GM18861 (cell line): ENCODE results near the gene TPBGL.

Experiments
- ATAC-seq: cut with Tn5 transposase; IDR thresholded peaks from one replicate; pipeline ENCODE4 v1.9.1; 2021; ENCODE audit not compliant: unreplicated experiment

Gene TPBGL

GRCh38 chr11:75245356-75246005 is 4.9 kb downstream of the TPBGL start:
- ATAC-seq, result no peak

- ATAC-seq, result no peak
Observed at GRCh38 chr11:75246006-75246670, 5.6 kb downstream of the TPBGL start.

GRCh38 chr11:75246671-75247350 is 6.2 kb downstream of the TPBGL start:
- no peak for ATAC-seq

- no peak for ATAC-seq
Observed at GRCh38 chr11:75248924-75249256, 8.3 kb downstream of the TPBGL start.

- no peak for ATAC-seq
Observed at GRCh38 chr11:75249704-75250103, 9.1 kb downstream of the TPBGL start.

GRCh38 chr11:75254326-75254725 is 13.8 kb downstream of the TPBGL start:
- ATAC-seq, result no peak

GRCh38 chr11:75260396-75261170 is 20.0 kb downstream of the TPBGL start:
- no peak for ATAC-seq

- ATAC-seq, result no peak
Observed at GRCh38 chr11:75261902-75262361, 21.4 kb downstream of the TPBGL start.

GRCh38 chr11:75262436-75262835 is 21.9 kb downstream of the TPBGL start:
- no peak for ATAC-seq

GRCh38 chr11:75262961-75263852 is 22.6 kb downstream of the TPBGL start:
- no peak for ATAC-seq

- no peak for ATAC-seq
Observed at GRCh38 chr11:75263944-75264349, 23.4 kb downstream of the TPBGL start.

GRCh38 chr11:75264356-75264755 is 23.8 kb downstream of the TPBGL start:
- no peak for ATAC-seq

- ATAC-seq, result no peak
Observed at GRCh38 chr11:75264971-75265370, 24.4 kb downstream of the TPBGL start.

- no peak for ATAC-seq
Observed at GRCh38 chr11:75265851-75266531, 25.4 kb downstream of the TPBGL start.

- ATAC-seq, result no peak
Observed at GRCh38 chr11:75267171-75267970, 26.8 kb downstream of the TPBGL start.

- ATAC-seq, result no peak
Observed at GRCh38 chr11:75268626-75269366, 28.2 kb downstream of the TPBGL start.

- ATAC-seq, result no peak
Observed at GRCh38 chr11:75269367-75269660, 28.7 kb downstream of the TPBGL start.

- ATAC-seq, result no peak
Observed at GRCh38 chr11:75269896-75270295, 29.3 kb downstream of the TPBGL start.
